Endometrial microvascular endothelial cells (primary cell): ENCODE measurements around the gene ETFB. TPM values are rescaled to one million over a fixed set of nuclear protein-coding genes. Genes with fewer than 3 reads are reported as not detected.
"Not testable (repeated sequence)": the region's sequence is repeated elsewhere in the genome, so short reads cannot be mapped to it uniquely, and the experiment has no call there.

Experiments used
- in situ Hi-C: cut with HindIII; loops from 2 replicates; pipeline ENCODE4 v1.10.0; 2017; ENCODE audit warnings: low sequenced_read_pairs, low pct_unique_long_range_greater_than_20kb; ENCODE audit errors: inconsistent ontology term
- total RNA-seq: library from RNA; depleted of rRNA; stranded (reverse); fragments of >200 nt; gene quantifications from one replicate; pipeline ENCODE4 v1.2.3, GENCODE V29; 2015; ENCODE audit errors: inconsistent ontology term

ETFB gene
- 87.7 TPM for total RNA-seq

- in situ Hi-C loops: no loop called here
These were observed at the start of gene ETFB for GRCh38 chr19:51365965-51366388. TSS of gene ETFB (minus strand) at chr19:51366388. CDS start at chr19:51366326, 62 bp downstream.

- in situ Hi-C loops: no loop called here
These were observed 49.0 kb upstream of the ETFB start for GRCh38 chr19:51415187-51415586.

- in situ Hi-C loops: no loop called here
These were observed 45.0 kb upstream of the ETFB start for GRCh38 chr19:51410950-51411748.

- in situ Hi-C loops: no loop called here
These were observed 41.4 kb upstream of the ETFB start for GRCh38 chr19:51407511-51408131.

- in situ Hi-C loops: no loop called here
These were observed 35.9 kb upstream of the ETFB start for GRCh38 chr19:51402117-51402516.

- in situ Hi-C loops: not testable (repeated sequence)
These were observed 33.7 kb upstream of the ETFB start for GRCh38 chr19:51399936-51400335.

- in situ Hi-C loops: no loop called here
These were observed 33.0 kb upstream of the ETFB start for GRCh38 chr19:51399231-51399630.

GRCh38 chr19:51398096-51398704 is 32.0 kb upstream of the ETFB start:
- in situ Hi-C loops: no loop called here

GRCh38 chr19:51397453-51397852 is 31.3 kb upstream of the ETFB start:
- in situ Hi-C loops: not testable (repeated sequence)

GRCh38 chr19:51396175-51396574 is 30.0 kb upstream of the ETFB start:
- in situ Hi-C loops: no loop called here

- in situ Hi-C loops: no loop called here
These were observed 28.1 kb upstream of the ETFB start for GRCh38 chr19:51394050-51394836.

- in situ Hi-C loops: no loop called here
These were observed 26.5 kb upstream of the ETFB start for GRCh38 chr19:51392701-51393100.

GRCh38 chr19:51391073-51391611 is 25.0 kb upstream of the ETFB start:
- in situ Hi-C loops: no loop called here

- in situ Hi-C loops: no loop called here
These were observed 23.0 kb upstream of the ETFB start for GRCh38 chr19:51389143-51389542.

GRCh38 chr19:51387924-51388389 is 21.8 kb upstream of the ETFB start, which contains the start of gene LIM2:
TSS of gene LIM2 (minus strand) at chr19:51387974. CDS start at chr19:51387443, 531 bp downstream.
- in situ Hi-C loops: no loop called here

- in situ Hi-C loops: no loop called here
These were observed 20.8 kb upstream of the ETFB start for GRCh38 chr19:51386882-51387520.

- in situ Hi-C loops: no loop called here
These were observed 15.8 kb upstream of the ETFB start for GRCh38 chr19:51382004-51382403.

GRCh38 chr19:51380379-51380778 is 14.2 kb upstream of the ETFB start:
- in situ Hi-C loops: no loop called here
